Measurements from ENCODE around the gene ETF1. TPM values are rescaled to one million over a fixed set of nuclear protein-coding genes. Genes with fewer than 3 reads are reported as not detected.
A peak's percentile ranks its signal among the peaks of the same experiment; 100 is the strongest.

Gene ETF1
- total and polyA plus RNA-seq, 9 of the 15 experiments (the other 6 are each of a cell fraction or from before 2014, with no cell fraction given), result 53.7 to 209 (median 164) TPM

GRCh38 chr5:138467711-138468132 is 75.3 kb downstream of the ETF1 start (continued):
- TF ChIP-seq REST (IDR thresholded peaks at IDR 0.05; ENCODE audit: borderline replicate concordance) (no peak), REST (CRISPR knock-in tag; IDR thresholded peaks at IDR 0.05; ENCODE audit: low read depth) (no peak), WHSC1 (IDR thresholded peaks at IDR 0.05; ENCODE audit: low read length) (no peak), XRCC3 (IDR thresholded peaks at IDR 0.05) (no peak), ZBTB40 (IDR thresholded peaks at IDR 0.05) (no peak), ZBTB40 (CRISPR knock-in tag; IDR thresholded peaks at IDR 0.05) (no peak), TAF1 (IDR thresholded peaks at IDR 0.05; ENCODE audit: control insufficient read depth, extremely low read depth, insufficient read depth, low read length, severe bottlenecking) (peak; percentile 14), ZBED1 (IDR thresholded peaks at IDR 0.05) (no peak), ZKSCAN1 (IDR thresholded peaks at IDR 0.05; ENCODE audit: low read depth, low read length) (no peak), U2AF1 (optimal IDR thresholded peaks at IDR 0.05; ENCODE audit: low read depth, low read length) (no peak), NR2F6 (CRISPR knock-in tag; IDR thresholded peaks at IDR 0.05) (no peak)
